Skin epidermis (tissue), 12 donors: ENCODE data around the gene NLGN4X.
A peak's percentile ranks its signal among the peaks of the same experiment; 100 is the strongest.

Source experiments
- H3K27ac ChIP-seq, 21 experiments: fragments of 200-600 bp; sonication (generic) in 11 of 21; one replicate each; pipeline ENCODE4 v1.5.0; 2020; ENCODE audit warnings: mild to moderate bottlenecking in 3 of 21, inconsistent platforms in 2 of 21, moderate library complexity in 2 of 21
- H3K4me3 ChIP-seq, 7 experiments: fragments of 200-600 bp; sonication (generic) in 2 of 7; one replicate each; pipeline ENCODE4 v1.5.0; 2020; ENCODE audit warnings: inconsistent platforms in 2 of 7, mild to moderate bottlenecking in 2 of 7, moderate library complexity in 1 of 7

Gene NLGN4X

GRCh38 chrX:6228720-6229119, at the start of gene NLGN4X:
Gene NLGN4X, minus strand, starts transcription at chrX:6228867. Its CDS starts 77,401 bp downstream, at chrX:6151466.
- Histone ChIP-seq H3K4me3 (peak within 1 kb of the TSS in 1 of 7 experiments; percentile 39), H3K27ac (no peak within 1 kb of the TSS)

- H3K27ac ChIP-seq, result no peak overlapping the region
- H3K4me3 ChIP-seq, result no peak overlapping the region
Measured at GRCh38 chrX:6266041-6266440, 37.4 kb upstream of the NLGN4X start.

- H3K27ac ChIP-seq, result no peak overlapping the region
- H3K4me3 ChIP-seq, result no peak overlapping the region
Measured at GRCh38 chrX:6262959-6263358, 34.3 kb upstream of the NLGN4X start.

GRCh38 chrX:6257025-6257424, 28.4 kb upstream of the NLGN4X start:
- no peak overlapping the region for H3K27ac ChIP-seq
- H3K4me3 ChIP-seq, result no peak overlapping the region

- Histone ChIP-seq H3K27ac (no peak overlapping the region), H3K4me3 (no peak overlapping the region)
Measured at GRCh38 chrX:6244666-6245065, 16.0 kb upstream of the NLGN4X start.

GRCh38 chrX:6238576-6238975, 9.9 kb upstream of the NLGN4X start:
- H3K27ac ChIP-seq, result no peak overlapping the region
- no peak overlapping the region for H3K4me3 ChIP-seq

- Histone ChIP-seq H3K4me3 (peak overlapping the region in 1 of 7 experiments; percentile 39), H3K27ac (no peak overlapping the region)
Measured at GRCh38 chrX:6227935-6228334, 732 bp downstream of the NLGN4X start.

GRCh38 chrX:6227453-6227835, 1.2 kb downstream of the NLGN4X start:
- Histone ChIP-seq H3K27ac (no peak overlapping the region), H3K4me3 (peak overlapping the region in 5 of 7 experiments; percentile 14 to 39 (median 29))

- Histone ChIP-seq H3K27ac (no peak overlapping the region), H3K4me3 (peak overlapping the region; percentile 14 to 39 (median 25))
Measured at GRCh38 chrX:6226596-6227452, 1.8 kb downstream of the NLGN4X start.

GRCh38 chrX:6225911-6226595, 2.6 kb downstream of the NLGN4X start:
- Histone ChIP-seq H3K4me3 (peak overlapping the region; percentile 14 to 39 (median 25)), H3K27ac (no peak overlapping the region)

- peak overlapping the region in 4 of 7 experiments; percentile 25 to 39 (median 34) for H3K4me3 ChIP-seq
- no peak overlapping the region for H3K27ac ChIP-seq
Measured at GRCh38 chrX:6225288-6225910, 3.3 kb downstream of the NLGN4X start.

- no peak overlapping the region for H3K27ac ChIP-seq
Measured at GRCh38 chrX:6223516-6223915, 5.2 kb downstream of the NLGN4X start.

GRCh38 chrX:6210230-6210629, 18.4 kb downstream of the NLGN4X start:
- Histone ChIP-seq H3K27ac (no peak overlapping the region), H3K4me3 (no peak overlapping the region)

More at GRCh38 chrX:6223516-6223915, 5.2 kb downstream of the NLGN4X start:
- H3K4me3 ChIP-seq, result no peak overlapping the region

- Histone ChIP-seq H3K27ac (no peak overlapping the region), H3K4me3 (no peak overlapping the region)
Measured at GRCh38 chrX:6203462-6204215, 25.0 kb downstream of the NLGN4X start.

- H3K27ac ChIP-seq, result no peak overlapping the region
- no peak overlapping the region for H3K4me3 ChIP-seq
Measured at GRCh38 chrX:6199486-6199885, 29.2 kb downstream of the NLGN4X start.

GRCh38 chrX:6187256-6187655, 41.4 kb downstream of the NLGN4X start:
- H3K4me3 ChIP-seq, result no peak overlapping the region
- H3K27ac ChIP-seq, result no peak overlapping the region

GRCh38 chrX:6184900-6185515, 43.7 kb downstream of the NLGN4X start:
- Histone ChIP-seq H3K27ac (no peak overlapping the region), H3K4me3 (no peak overlapping the region)

- Histone ChIP-seq H3K27ac (no peak overlapping the region), H3K4me3 (no peak overlapping the region)
Measured at GRCh38 chrX:6175914-6176313, 52.8 kb downstream of the NLGN4X start.

- Histone ChIP-seq H3K4me3 (no peak overlapping the region), H3K27ac (no peak overlapping the region)
Measured at GRCh38 chrX:6170424-6170823, 58.2 kb downstream of the NLGN4X start.
